ENCODE measurements around the gene ZNF543. TPM values are rescaled to one million over a fixed set of nuclear protein-coding genes. Genes with fewer than 3 reads are reported as not detected.

ZNF543 gene
- total RNA-seq, 2 experiments from 2014 or later, result 6.3 to 7.0 TPM

- POLR2A ChIA-PET, result no interaction called here
- peaks cover 30% of the 10 kb centered on the region for H3K9me3 Mint-ChIP-seq
- CTCF ChIA-PET, result interaction anchor here (0.6 to 1.5 kb wide), 3 partner anchors 16 to 248 kb away, joined by 3 to 5 read pairs (median 3); no protein-coding TSS in a partner anchor
Observed at GRCh38 chr19:57350877-57351805, 30.9 kb downstream of the ZNF543 start, which contains the start of gene ZNF304. TSS of gene ZNF304 (plus strand) at chr19:57351271. CDS start at chr19:57351665, 394 bp downstream.

DNA sequence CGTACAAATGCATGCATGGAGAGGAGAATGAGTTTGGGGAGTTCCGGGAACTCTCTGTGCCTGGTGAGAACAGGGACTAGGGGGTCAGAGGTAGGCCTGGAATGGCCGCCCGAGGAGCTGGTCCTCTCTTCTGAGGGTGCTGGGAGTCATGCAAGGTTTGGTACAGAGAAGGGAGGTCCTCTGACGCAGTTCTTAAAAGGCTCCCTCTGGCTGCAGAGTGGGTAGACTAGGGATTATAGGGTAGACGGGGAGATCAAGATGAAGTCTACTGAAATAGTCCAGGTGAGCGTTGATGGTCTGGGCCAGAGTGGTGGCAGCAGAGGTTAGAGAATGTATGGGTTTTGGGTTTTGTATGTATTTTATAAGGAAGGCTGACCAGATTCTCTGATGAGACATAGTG lies 31.6 kb downstream of the ZNF543 start:
- CTCF ChIA-PET, result no interaction called here
- peak; percentile 7 for DNase-seq
- Mint-ChIP-seq H3K4me3 (peak overlapping the region; percentile 96), H3K9me3 (peaks cover 36% of the 10 kb centered on the region), H3K27ac (peak overlapping the region; percentile 93), H3K4me1 (ENCODE audit: low read depth) (peaks cover 27% of the 10 kb centered on the region), H3K27me3 (no peaks in the 10 kb centered on the region), H3K36me3 (ENCODE audit: low read depth) (peaks cover 55% of the 10 kb centered on the region)
- POLR2A ChIA-PET, result no interaction called here
- intact Hi-C loops (cut with micrococcal nuclease), result no loop called here
- TF ChIP-seq, protein P1, sequence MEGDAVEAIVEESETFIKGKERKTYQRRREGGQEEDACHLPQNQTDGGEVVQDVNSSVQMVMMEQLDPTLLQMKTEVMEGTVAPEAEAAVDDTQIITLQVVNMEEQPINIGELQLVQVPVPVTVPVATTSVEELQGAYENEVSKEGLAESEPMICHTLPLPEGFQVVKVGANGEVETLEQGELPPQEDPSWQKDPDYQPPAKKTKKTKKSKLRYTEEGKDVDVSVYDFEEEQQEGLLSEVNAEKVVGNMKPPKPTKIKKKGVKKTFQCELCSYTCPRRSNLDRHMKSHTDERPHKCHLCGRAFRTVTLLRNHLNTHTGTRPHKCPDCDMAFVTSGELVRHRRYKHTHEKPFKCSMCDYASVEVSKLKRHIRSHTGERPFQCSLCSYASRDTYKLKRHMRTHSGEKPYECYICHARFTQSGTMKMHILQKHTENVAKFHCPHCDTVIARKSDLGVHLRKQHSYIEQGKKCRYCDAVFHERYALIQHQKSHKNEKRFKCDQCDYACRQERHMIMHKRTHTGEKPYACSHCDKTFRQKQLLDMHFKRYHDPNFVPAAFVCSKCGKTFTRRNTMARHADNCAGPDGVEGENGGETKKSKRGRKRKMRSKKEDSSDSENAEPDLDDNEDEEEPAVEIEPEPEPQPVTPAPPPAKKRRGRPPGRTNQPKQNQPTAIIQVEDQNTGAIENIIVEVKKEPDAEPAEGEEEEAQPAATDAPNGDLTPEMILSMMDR (IDR thresholded peaks at IDR 0.05), result no peak
- ATAC-seq, result peak; percentile 2

More at GRCh38 chr19:57350877-57351805, 30.9 kb downstream of the ZNF543 start, which contains the start of gene ZNF304:
- Mint-ChIP-seq H3K27ac (peak within 1 kb of the TSS; percentile 93), H3K36me3 (ENCODE audit: low read depth) (peaks cover 48% of the 10 kb centered on the region), H3K4me1 (ENCODE audit: low read depth) (peaks cover 27% of the 10 kb centered on the region), H3K4me3 (peak within 1 kb of the TSS; percentile 96), H3K27me3 (no peaks in the 10 kb centered on the region)
- ATAC-seq (peak; percentile 100), DNase-seq (peak; percentile 93)
- intact Hi-C loops (cut with micrococcal nuclease), result no loop called here
- TF ChIP-seq, protein P1 (IDR thresholded peaks at IDR 0.05), result no peak

DNA sequence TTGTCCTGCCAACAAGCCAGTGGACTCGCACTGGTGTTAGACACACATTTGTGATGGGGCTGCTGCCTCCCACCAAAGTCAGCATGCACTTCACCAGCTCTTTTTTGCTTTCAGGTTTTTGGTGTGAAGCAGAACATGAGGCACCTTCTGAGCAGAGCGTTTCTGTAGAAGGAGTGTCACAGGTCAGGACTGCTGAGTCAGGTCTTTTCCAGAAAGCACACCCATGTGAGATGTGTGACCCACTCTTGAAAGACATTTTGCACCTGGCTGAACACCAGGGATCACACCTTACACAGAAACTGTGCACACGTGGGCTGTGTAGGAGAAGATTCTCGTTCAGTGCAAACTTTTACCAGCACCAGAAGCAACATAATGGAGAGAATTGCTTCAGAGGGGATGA lies 35.6 kb downstream of the ZNF543 start:
- TF ChIP-seq, protein P1 (IDR thresholded peaks at IDR 0.05), result no peak
- DNase-seq (no peak), ATAC-seq (no peak)
- ChIA-PET CTCF (no interaction called here), POLR2A (no interaction called here)
- Mint-ChIP-seq H3K4me3 (no peak overlapping the region), H3K9me3 (peaks cover 51% of the 10 kb centered on the region), H3K4me1 (ENCODE audit: low read depth) (peaks cover 20% of the 10 kb centered on the region), H3K27ac (no peak overlapping the region), H3K27me3 (no peaks in the 10 kb centered on the region), H3K36me3 (ENCODE audit: low read depth) (peaks cover 83% of the 10 kb centered on the region)
- intact Hi-C loops (cut with micrococcal nuclease), result no loop called here

DNA sequence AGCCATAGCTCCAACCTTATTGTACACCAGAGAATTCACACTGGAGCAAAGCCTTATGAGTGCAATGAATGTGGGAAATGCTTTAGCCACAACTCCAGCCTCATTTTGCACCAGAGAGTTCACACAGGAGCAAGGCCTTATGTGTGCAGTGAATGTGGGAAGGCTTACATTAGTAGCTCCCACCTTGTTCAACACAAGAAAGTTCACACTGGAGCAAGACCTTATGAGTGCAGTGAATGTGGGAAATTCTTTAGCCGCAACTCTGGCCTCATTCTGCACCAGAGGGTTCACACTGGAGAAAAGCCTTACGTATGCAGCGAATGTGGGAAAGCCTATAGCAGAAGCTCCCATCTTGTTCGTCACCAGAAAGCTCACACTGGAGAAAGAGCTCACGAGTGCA lies 37.1 kb downstream of the ZNF543 start:
- DNase-seq, result no peak
- ATAC-seq, result no peak
- Mint-ChIP-seq H3K27ac (no peak overlapping the region), H3K27me3 (no peaks in the 10 kb centered on the region), H3K4me3 (no peak overlapping the region), H3K9me3 (peaks cover 52% of the 10 kb centered on the region), H3K36me3 (ENCODE audit: low read depth) (peaks cover 77% of the 10 kb centered on the region), H3K4me1 (ENCODE audit: low read depth) (peaks cover 10% of the 10 kb centered on the region)
- TF ChIP-seq, protein P1 (IDR thresholded peaks at IDR 0.05), result no peak
- intact Hi-C loops (cut with micrococcal nuclease), result no loop called here
- CTCF ChIA-PET, result interaction anchor here (0.8 kb wide), 1 partner anchor 27 kb away, joined by 4 read pairs; no protein-coding TSS in a partner anchor
- POLR2A ChIA-PET, result no interaction called here

GRCh38 chr19:57359300-57359699 lies 39.0 kb downstream of the ZNF543 start:
- no peaks in the 10 kb centered on the region for H3K27me3 Mint-ChIP-seq
- no peak for ATAC-seq
- peaks cover 70% of the 10 kb centered on the region for H3K36me3 Mint-ChIP-seq (ENCODE audit: low read depth)
- ChIA-PET POLR2A (no interaction called here), CTCF (no interaction called here)
- H3K9me3 Mint-ChIP-seq, result peaks cover 48% of the 10 kb centered on the region
- TF ChIP-seq, protein P1 (IDR thresholded peaks at IDR 0.05), result no peak
- no peak overlapping the region for H3K27ac Mint-ChIP-seq
- intact Hi-C loops (cut with micrococcal nuclease), result no loop called here
- peaks cover 14% of the 10 kb centered on the region for H3K4me1 Mint-ChIP-seq (ENCODE audit: low read depth)
- DNase-seq, result no peak
- no peak overlapping the region for H3K4me3 Mint-ChIP-seq
